GM12801 (cell line): ENCODE measurements around the gene RPS6KA4.

Experiments used
- TF ChIP-seq, protein P1 (sequence below): IDR thresholded peaks from one replicate; pipeline ENCODE4 v1.5.1; 2011; ENCODE audit warnings: control low read depth; ENCODE audit not compliant: insufficient read length; ENCODE audit errors: extremely low read depth

The RPS6KA4 gene

DNA sequence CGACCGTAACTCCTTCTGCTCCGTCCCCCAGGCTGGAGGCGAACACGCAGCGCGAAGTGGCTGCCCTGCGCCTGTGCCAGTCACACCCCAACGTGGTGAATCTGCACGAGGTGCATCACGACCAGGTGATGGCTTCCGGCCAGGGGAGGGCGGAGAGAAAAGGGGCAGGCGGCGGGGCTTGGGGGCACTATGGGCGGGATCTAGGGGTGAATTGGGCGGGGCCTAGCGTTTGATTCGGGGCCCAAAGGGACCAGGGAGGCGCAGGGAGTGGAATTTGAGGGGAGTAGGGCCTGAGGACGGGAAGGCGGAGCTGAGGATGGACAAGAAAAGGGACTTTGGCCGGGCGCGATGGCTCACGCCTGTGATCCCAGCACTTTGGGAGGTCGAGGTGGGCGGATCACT, 9.7 kb downstream of the RPS6KA4 start:
- TF ChIP-seq, protein P1, sequence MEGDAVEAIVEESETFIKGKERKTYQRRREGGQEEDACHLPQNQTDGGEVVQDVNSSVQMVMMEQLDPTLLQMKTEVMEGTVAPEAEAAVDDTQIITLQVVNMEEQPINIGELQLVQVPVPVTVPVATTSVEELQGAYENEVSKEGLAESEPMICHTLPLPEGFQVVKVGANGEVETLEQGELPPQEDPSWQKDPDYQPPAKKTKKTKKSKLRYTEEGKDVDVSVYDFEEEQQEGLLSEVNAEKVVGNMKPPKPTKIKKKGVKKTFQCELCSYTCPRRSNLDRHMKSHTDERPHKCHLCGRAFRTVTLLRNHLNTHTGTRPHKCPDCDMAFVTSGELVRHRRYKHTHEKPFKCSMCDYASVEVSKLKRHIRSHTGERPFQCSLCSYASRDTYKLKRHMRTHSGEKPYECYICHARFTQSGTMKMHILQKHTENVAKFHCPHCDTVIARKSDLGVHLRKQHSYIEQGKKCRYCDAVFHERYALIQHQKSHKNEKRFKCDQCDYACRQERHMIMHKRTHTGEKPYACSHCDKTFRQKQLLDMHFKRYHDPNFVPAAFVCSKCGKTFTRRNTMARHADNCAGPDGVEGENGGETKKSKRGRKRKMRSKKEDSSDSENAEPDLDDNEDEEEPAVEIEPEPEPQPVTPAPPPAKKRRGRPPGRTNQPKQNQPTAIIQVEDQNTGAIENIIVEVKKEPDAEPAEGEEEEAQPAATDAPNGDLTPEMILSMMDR: no peak

DNA sequence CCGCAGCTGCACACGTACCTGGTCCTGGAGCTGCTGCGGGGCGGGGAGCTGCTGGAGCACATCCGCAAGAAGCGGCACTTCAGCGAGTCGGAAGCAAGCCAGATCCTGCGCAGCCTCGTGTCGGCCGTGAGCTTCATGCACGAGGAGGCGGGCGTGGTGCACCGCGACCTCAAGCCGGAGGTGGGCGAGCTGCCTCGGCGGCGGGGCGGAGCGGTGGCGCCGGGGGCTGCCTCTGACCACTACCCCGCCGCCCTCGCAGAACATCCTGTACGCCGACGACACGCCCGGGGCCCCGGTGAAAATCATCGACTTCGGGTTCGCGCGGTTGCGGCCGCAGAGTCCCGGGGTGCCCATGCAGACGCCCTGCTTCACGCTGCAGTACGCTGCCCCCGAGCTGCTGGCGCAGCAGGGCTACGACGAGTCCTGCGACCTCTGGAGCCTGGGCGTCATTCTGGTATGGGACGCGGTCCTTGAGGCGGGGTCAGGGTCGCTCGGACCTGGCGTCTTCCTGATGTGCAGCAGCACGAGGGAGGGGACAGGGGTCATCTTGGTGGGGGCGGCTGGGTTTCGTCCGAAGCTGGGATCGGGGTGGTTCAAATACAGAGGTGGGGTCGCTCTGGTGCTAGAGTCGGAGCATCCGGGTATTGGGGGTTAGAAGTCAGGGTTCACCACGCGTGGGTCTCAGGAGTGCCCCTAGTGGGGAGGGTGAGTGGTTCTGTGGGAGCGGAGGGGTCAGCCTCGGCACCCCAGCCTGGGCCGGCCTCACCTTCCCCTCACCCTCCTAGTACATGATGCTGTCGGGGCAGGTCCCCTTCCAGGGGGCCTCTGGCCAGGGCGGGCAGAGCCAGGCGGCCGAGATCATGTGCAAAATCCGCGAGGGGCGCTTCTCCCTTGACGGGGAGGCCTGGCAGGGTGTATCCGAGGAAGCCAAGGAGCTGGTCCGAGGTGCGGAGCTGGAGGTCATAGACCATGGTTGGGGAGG, 10.8 kb downstream of the RPS6KA4 start:
- TF ChIP-seq, protein P1: no peak

DNA sequence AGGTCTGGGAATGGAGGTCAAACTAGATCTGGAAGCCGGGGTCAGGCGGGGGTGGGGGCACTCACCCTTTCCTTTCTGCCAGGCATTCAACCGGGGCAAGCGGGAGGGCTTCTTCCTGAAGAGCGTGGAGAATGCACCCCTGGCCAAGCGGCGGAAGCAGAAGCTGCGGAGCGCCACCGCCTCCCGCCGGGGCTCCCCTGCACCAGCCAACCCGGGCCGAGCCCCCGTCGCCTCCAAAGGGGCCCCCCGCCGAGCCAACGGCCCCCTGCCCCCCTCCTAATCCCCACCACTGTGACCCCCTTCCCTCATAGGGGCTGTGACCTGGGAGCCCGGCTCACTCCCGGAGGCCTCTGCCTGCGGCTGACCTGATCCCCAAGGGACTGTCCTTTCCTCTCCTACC, 12.2 kb downstream of the RPS6KA4 start:
- TF ChIP-seq, protein P1: no peak

DNA sequence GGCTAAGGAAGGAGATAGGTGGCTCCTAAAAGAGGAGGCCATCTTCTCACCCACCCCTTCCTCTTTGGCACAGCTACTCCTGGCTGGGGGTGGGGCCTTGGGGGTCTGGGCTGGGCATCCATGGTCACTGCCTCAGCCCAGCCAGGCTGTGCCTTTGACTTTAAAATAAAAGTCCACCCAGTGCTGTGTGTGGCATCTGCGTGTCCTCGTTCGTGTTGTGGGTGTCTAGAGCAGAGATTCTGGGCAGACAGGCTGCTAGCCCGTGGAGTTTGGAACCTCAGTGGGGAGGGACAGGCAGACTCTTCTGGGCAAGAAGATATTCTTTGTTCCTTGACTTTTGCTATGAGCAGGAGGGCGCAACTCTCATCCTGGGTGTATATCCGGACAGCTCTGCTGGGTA, 13.1 kb downstream of the RPS6KA4 start:
- TF ChIP-seq, protein P1: no peak

DNA sequence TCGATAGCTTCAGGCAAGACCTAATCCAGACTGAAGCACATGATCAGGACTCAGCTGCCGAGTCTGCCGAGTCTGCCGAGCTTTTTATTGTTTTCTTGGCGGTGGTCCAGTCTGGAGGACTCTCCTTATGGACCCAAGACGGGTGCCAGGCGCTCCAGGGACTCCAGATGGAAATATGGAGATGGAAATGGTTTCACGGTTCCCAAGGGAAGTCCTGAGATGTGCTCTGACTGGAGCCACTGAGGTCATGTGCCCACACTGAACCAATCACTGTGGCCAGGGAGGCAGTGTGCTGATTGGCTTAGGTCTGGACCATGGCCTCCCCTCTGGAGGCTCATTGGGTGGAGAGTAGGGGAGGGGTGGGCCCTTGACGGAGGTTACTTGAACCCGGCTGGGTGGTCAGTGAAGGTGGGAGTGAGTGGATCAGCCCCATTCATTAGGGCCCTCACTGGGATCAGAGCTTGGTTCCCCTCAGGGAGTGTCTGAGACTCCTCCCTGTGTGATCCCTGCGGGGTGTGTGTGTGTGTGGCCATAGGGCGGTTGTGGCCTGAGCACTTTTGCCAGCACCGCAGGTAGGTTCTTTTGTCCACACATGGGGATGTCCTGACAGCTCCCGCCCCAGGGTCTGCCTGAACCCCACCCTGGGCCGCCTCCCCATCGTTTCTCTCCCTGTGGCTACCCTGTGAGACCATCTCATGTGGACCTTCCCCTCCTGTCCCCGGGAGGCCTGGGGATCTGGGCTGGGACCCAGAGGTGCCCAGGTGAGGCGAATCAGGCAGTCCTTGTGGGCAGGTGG, 14.0 kb downstream of the RPS6KA4 start:
- TF ChIP-seq, protein P1: no peak

DNA sequence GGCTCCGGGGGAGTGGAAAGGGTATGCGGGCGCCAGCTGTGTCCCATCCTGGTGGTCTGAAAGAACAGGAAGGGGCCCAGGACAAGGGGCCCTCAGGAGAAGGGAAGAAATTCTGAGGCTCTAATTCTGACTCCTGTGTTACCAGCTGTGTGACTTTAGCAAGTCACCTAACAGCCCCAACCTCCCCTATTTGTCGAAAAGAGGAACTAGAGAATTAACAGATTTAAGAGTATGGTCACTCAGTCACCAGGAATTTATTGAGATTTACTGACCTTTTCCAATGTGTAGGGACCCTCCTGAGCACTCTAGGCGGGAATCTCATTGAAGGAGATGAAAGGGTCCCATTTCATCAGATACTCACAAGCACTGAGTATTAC, 14.6 kb downstream of the RPS6KA4 start:
- TF ChIP-seq, protein P1: no peak

DNA sequence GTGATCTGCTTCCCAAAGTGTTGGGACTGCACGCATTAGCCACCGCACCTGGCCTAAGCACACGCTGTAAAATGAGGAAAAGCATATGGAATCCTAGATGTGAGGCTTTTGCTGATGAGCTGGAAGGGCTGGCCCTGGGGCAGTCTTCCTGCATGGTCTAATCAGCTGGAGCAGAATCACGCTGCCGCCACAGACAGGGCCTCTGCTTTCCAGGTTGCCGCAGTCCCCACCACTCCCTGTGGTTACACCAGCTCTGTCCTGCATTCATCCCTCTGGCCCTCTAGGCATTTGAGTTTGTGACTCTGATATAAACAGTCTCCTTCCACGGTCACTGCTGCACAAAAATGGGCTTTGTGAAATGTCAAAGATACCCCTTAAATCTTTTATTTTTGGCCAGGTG, 17.1 kb downstream of the RPS6KA4 start:
- TF ChIP-seq, protein P1: no peak
